Spinal cord (tissue), 10 donors: ENCODE results near the gene CHAC1. TPM values are rescaled to one million over a fixed set of nuclear protein-coding genes. Genes with fewer than 3 reads are reported as not detected.

Source experiments
- DNase-seq, 6 donors: peaks; one replicate each; pipeline versions ENCODE4 v3.0.0 to v3.0.0-alpha.2; 2013 to 2015; ENCODE audit warnings: low spot score in 6 of 6, low read depth in 4 of 6
- H3K27ac ChIP-seq: one replicate; pipeline ENCODE4 v1.5.1; 2013; ENCODE audit warnings: low read depth, low read length, control low read depth
- H3K27me3 ChIP-seq: one replicate; pipeline ENCODE4 v1.6.1; 2013; ENCODE audit warnings: low read length; ENCODE audit not compliant: control insufficient read depth, insufficient read depth
- H3K36me3 ChIP-seq: one replicate; pipeline ENCODE4 v1.6.1; 2013; ENCODE audit warnings: low read length; ENCODE audit not compliant: control insufficient read depth, insufficient read depth
- H3K4me1 ChIP-seq: one replicate; pipeline ENCODE4 v1.6.1; 2013; ENCODE audit warnings: low read length; ENCODE audit not compliant: control insufficient read depth, insufficient read depth
- H3K4me3 ChIP-seq: one replicate; pipeline ENCODE4 v1.5.1; 2013; ENCODE audit warnings: low read depth, low read length, control low read depth
- H3K9me3 ChIP-seq: one replicate; pipeline ENCODE4 v1.6.1; 2013; ENCODE audit warnings: low read length; ENCODE audit not compliant: control insufficient read depth, insufficient read depth
- WGBS: methylation state at CpG from one replicate; pipeline ENCODE4 v1.1.5; 2013; ENCODE audit warnings: missing lambda C conversion rate; ENCODE audit not compliant: insufficient coverage; 5-methylcytosine and 5-hydroxymethylcytosine counted together
- polyA plus RNA-seq, 2 donors: library from polyadenylated mRNA; unstranded; fragments of 120-200 nt; gene quantifications; one replicate each; pipeline ENCODE4 v1.2.1, GENCODE V29; 2013; ENCODE audit not compliant: insufficient read length in 2 of 2
- total RNA-seq, 2 donors: library from RNA; depleted of rRNA in 1 of 2; stranded (reverse); fragments of 120-200 nt in 1 of 2; fragments of >200 nt in 1 of 2; gene quantifications; one replicate each; pipeline versions ENCODE4 v1.2.3 to v1.2.4, GENCODE V29; 2013 to 2014
- donor health status: healthy.

Gene CHAC1
- total and polyA plus RNA-seq, 4 donors: 3.6 to 17.7 (median 10.8) TPM

DNA sequence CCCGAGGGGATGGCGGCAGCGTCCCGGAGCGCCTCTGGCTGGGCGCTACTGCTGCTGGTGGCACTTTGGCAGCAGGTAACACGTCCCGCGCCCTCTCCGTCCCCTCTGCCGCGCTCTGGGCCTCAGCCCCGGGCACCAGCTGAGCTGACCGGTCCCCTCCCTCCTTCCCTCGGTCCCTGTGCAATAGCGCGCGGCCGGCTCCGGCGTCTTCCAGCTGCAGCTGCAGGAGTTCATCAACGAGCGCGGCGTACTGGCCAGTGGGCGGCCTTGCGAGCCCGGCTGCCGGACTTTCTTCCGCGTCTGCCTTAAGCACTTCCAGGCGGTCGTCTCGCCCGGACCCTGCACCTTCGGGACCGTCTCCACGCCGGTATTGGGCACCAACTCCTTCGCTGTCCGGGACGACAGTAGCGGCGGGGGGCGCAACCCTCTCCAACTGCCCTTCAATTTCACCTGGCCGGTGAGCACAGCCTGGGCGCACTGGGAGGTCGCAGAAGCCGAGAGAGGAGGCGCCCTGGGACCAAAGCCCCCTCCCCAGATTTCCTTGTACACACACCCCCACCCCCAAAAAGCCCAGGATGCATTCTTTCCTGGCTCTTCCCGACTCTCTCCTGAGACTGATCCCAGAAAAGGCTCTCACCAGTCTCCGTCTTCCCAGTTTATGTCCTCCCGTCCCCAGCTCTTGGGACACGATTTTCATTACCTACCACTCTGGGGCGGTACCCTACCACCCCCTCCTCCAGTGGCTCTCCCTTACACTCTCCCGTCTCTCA, 23.4 kb upstream of the CHAC1 start:
- peak in 2 of 6 donors; percentile 61 to 66 for DNase-seq
- no peak overlapping the region for H3K27ac ChIP-seq
- peaks cover 5% of the 10 kb centered on the region for H3K36me3 ChIP-seq
- under 1% methylated on average over 56 of the region's 56 CpGs for WGBS
- no peaks in the 10 kb centered on the region for H3K9me3 ChIP-seq
- peak overlapping the region; percentile 41 for H3K4me3 ChIP-seq
- H3K27me3 ChIP-seq: peaks cover 79% of the 10 kb centered on the region
- H3K4me1 ChIP-seq: peaks cover 75% of the 10 kb centered on the region

DNA sequence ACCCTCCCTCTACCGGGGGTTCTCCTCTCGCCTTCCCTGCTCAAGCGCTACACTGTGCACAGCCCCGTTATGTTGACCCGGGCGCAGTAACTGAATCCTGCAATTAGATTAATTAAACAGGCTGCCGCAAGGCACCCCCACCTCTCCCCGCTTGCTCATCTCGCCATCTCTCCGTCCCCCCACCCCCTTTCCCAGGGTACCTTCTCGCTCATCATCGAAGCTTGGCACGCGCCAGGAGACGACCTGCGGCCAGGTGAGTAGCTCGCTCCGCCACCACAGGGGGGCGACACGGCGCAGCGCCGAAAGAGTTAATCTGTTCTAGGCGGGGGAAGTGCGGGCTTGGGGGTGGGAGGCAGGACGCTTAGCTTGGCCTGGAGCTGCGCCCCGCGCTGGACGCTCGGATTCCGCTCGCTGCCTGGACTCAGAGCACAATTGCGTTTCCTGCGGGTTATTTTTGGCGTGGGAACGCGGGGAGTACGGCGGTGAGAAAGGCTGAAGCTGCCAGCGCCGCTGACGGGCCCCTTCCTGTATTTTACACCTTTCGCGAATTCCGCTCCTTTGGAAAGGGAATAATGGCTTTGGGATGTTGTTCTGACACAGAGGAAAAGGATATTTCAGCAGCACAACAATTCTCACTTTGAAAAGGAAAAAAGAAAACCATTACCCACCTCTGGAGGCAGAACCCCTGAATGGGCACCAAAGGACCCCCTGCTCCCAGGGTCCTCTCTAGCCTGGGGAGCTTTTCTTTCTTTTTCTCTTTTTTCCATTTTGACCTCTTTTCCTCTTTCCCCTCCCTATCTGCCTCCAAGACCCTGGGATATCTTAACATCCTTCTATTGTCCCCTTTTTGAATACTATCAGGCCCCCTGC, 22.6 kb upstream of the CHAC1 start:
- Histone ChIP-seq H3K27ac (no peak overlapping the region), H3K4me3 (peak overlapping the region; percentile 41), H3K27me3 (peaks cover 74% of the 10 kb centered on the region), H3K36me3 (peaks cover 12% of the 10 kb centered on the region), H3K9me3 (no peaks in the 10 kb centered on the region), H3K4me1 (peaks cover 69% of the 10 kb centered on the region)
- WGBS: under 1% methylated on average over 34 of the region's 46 CpGs
- DNase-seq: peak in 2 of 6 donors; percentile 61 to 87

DNA sequence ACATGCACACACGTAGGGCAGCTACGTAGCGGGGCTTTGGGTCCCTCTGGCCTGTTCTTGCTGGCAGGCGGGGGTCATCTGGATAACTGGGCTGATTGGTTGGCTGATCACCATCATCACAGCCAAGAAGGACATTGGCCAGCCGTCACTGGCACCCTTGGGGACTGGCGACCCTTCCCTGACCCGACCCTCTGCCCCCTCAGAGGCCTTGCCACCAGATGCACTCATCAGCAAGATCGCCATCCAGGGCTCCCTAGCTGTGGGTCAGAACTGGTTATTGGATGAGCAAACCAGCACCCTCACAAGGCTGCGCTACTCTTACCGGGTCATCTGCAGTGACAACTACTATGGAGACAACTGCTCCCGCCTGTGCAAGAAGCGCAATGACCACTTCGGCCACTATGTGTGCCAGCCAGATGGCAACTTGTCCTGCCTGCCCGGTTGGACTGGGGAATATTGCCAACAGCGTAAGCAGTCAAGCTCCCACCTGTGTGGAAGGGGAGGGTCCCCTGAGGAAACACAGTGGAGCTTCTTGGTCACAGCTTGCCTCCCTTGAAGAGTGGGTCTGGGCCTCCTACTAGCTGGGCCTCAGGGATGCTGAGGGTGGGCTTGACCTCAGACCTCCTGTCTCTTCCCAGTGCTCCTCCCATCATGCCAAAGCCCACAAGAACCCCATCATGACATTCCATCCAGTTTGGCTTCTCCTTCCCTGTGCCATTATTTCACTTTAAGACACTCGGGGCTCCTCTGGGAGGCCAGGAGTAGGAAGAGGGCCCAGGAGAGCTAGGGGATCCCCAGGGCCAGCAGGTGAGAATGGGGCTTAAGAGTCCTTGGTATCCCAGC, 21.8 kb upstream of the CHAC1 start:
- Histone ChIP-seq H3K4me1 (peaks cover 61% of the 10 kb centered on the region), H3K9me3 (no peaks in the 10 kb centered on the region), H3K4me3 (no peak overlapping the region), H3K36me3 (peaks cover 19% of the 10 kb centered on the region), H3K27me3 (peaks cover 65% of the 10 kb centered on the region), H3K27ac (no peak overlapping the region)
- WGBS: 50% methylated on average over 14 of the region's 16 CpGs
- no peak for DNase-seq

DNA sequence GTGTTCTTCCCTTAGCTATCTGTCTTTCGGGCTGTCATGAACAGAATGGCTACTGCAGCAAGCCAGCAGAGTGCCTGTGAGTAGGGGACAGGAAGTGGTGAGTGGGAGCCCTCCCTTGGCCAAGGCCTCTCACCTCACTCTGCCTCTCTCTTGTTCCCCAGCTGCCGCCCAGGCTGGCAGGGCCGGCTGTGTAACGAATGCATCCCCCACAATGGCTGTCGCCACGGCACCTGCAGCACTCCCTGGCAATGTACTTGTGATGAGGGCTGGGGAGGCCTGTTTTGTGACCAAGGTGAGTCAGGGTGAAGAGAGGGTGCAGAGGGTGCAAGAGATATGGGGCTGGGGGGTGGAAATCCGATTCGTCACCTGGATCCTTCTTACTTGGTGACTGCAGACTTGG, 21.1 kb upstream of the CHAC1 start:
- no peak for DNase-seq

DNA sequence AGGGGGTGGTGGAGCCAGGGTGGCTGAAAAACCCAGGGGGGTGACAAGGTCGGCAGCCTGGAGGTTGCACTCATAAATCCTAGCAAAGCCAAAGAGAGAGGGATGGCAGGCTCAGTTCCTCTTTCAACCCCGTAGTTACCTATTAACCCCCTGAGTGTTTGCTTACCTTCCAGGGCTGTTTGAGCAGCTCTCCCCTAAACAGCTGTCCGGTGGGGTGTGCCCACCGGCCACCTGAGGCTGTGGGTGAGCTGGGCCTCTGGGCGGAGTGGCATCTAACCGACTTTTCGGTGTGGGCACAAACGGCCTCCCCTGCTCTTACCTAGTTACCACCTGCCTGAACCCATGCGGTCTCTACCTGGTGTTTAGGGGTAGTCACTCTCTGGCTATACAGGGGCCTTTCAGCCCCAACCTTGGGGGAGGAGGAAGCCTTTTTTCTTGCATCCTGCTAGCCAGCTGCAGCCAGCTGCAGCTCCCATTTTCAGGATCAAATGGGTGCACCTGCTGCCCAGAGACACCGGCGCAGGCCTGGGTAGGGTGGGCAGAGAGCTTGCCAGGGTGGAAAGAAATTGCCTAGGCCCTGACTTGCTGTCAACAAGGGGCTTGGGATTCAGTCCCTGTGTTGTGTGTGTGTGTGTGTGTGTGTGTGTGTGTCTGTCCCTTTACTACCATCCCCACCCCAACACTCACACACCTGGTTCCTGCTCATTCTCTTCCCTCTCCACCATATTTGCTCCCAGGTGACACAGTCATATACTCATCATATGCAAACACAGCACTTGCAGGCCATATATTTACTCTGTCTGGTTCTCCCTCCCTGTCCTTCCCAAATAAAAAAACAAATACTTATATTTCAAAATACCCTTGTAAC, 20.4 kb upstream of the CHAC1 start:
- no peak for DNase-seq
- 57% methylated on average over 4 of the region's 11 CpGs for WGBS

More for the DNA sequence above, 21.1 kb upstream of the CHAC1 start:
- no peaks in the 10 kb centered on the region for H3K9me3 ChIP-seq
- H3K27ac ChIP-seq: no peak overlapping the region
- H3K27me3 ChIP-seq: peaks cover 59% of the 10 kb centered on the region
- H3K4me1 ChIP-seq: peaks cover 57% of the 10 kb centered on the region
- WGBS: 53% methylated on average over 7 of the region's 8 CpGs
- no peak overlapping the region for H3K4me3 ChIP-seq
- H3K36me3 ChIP-seq: peaks cover 19% of the 10 kb centered on the region

DNA sequence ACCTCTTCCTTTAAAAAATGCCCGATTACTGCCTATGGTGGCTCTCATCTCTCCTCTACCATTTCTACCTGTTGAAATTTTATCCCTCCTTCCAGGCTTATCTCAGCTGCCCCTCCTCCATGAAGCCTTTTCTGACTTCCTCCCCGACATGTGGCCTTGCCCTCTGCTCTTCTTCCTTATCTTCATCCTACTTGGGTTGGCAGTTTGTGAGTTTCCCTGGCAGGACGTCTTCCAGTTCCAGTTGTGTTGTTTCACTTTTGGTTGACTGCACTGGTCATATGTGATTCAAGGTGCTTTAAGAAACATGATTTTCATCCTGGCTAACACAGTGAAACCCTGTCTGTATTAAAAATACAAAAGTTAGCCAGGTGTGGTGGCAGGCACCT, 19.8 kb upstream of the CHAC1 start:
- H3K4me1 ChIP-seq: peaks cover 50% of the 10 kb centered on the region
- 90% methylated on average over 2 of the region's 3 CpGs for WGBS
- H3K27me3 ChIP-seq: peaks cover 45% of the 10 kb centered on the region
- no peak overlapping the region for H3K4me3 ChIP-seq
- H3K27ac ChIP-seq: no peak overlapping the region
- no peaks in the 10 kb centered on the region for H3K9me3 ChIP-seq
- DNase-seq: no peak
- peaks cover 28% of the 10 kb centered on the region for H3K36me3 ChIP-seq

More for the DNA sequence above, 20.4 kb upstream of the CHAC1 start:
- Histone ChIP-seq H3K27me3 (peaks cover 51% of the 10 kb centered on the region), H3K9me3 (no peaks in the 10 kb centered on the region), H3K27ac (no peak overlapping the region), H3K4me3 (no peak overlapping the region), H3K4me1 (peaks cover 56% of the 10 kb centered on the region), H3K36me3 (peaks cover 24% of the 10 kb centered on the region)

DNA sequence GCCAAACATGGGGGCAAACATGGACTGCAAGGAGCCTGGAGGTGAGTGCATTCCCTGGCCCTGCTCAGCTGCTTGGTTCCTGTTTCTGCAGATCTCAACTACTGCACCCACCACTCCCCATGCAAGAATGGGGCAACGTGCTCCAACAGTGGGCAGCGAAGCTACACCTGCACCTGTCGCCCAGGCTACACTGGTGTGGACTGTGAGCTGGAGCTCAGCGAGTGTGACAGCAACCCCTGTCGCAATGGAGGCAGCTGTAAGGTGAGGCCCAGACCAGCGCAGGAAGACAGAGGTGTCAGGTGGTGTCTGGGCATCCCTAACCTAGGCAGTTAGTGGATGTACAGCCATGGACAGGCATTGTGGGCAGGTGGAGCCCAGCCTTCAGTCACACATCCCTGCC, 18.8 kb upstream of the CHAC1 start:
- no peaks in the 10 kb centered on the region for H3K9me3 ChIP-seq
- H3K36me3 ChIP-seq: peaks cover 30% of the 10 kb centered on the region
- H3K27ac ChIP-seq: no peak overlapping the region
- DNase-seq: no peak
- H3K4me1 ChIP-seq: peaks cover 40% of the 10 kb centered on the region
- no peak overlapping the region for H3K4me3 ChIP-seq
- 89% methylated on average over 6 of the region's 6 CpGs for WGBS
- H3K27me3 ChIP-seq: peaks cover 36% of the 10 kb centered on the region

DNA sequence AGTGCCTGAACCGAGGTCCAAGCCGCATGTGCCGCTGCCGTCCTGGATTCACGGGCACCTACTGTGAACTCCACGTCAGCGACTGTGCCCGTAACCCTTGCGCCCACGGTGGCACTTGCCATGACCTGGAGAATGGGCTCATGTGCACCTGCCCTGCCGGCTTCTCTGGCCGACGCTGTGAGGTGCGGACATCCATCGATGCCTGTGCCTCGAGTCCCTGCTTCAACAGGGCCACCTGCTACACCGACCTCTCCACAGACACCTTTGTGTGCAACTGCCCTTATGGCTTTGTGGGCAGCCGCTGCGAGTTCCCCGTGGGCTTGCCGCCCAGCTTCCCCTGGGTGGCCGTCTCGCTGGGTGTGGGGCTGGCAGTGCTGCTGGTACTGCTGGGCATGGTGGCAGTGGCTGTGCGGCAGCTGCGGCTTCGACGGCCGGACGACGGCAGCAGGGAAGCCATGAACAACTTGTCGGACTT, 17.0 kb upstream of the CHAC1 start:
- Histone ChIP-seq H3K36me3 (peaks cover 30% of the 10 kb centered on the region), H3K4me1 (peaks cover 35% of the 10 kb centered on the region), H3K9me3 (no peaks in the 10 kb centered on the region), H3K27me3 (peaks cover 17% of the 10 kb centered on the region), H3K4me3 (no peak overlapping the region), H3K27ac (no peak overlapping the region)
- WGBS: 90% methylated on average over 31 of the region's 31 CpGs
- no peak for DNase-seq
